GM18907 (cell line): Measurements from ENCODE around the gene SLC35F3.

ENCODE experiments used
- ATAC-seq: cut with Tn5 transposase; IDR thresholded peaks from one replicate; pipeline ENCODE4 v1.9.1; 2021; ENCODE audit warnings: mild to moderate bottlenecking, moderate library complexity; ENCODE audit not compliant: unreplicated experiment

Gene SLC35F3

GRCh38 chr1:234309598-234310459 is 405.4 kb downstream of the SLC35F3 start:
- peak; percentile 84 for ATAC-seq

GRCh38 chr1:234310460-234310817 is 406.0 kb downstream of the SLC35F3 start:
- ATAC-seq: no peak

- no peak for ATAC-seq
These were observed 406.9 kb downstream of the SLC35F3 start for GRCh38 chr1:234311414-234311813.

GRCh38 chr1:234313171-234313570 is 408.7 kb downstream of the SLC35F3 start:
- no peak for ATAC-seq

GRCh38 chr1:234315091-234315541 is 410.6 kb downstream of the SLC35F3 start:
- peak; percentile 73 for ATAC-seq

GRCh38 chr1:234315588-234315987 is 411.1 kb downstream of the SLC35F3 start:
- no peak for ATAC-seq

GRCh38 chr1:234316486-234316885 is 412.0 kb downstream of the SLC35F3 start:
- no peak for ATAC-seq

- no peak for ATAC-seq
These were observed 412.5 kb downstream of the SLC35F3 start for GRCh38 chr1:234316937-234317336.

GRCh38 chr1:234320069-234320468 is 415.6 kb downstream of the SLC35F3 start:
- no peak for ATAC-seq

- no peak for ATAC-seq
These were observed 416.1 kb downstream of the SLC35F3 start for GRCh38 chr1:234320549-234320948.

- ATAC-seq: no peak
These were observed 416.8 kb downstream of the SLC35F3 start for GRCh38 chr1:234321231-234321630.

GRCh38 chr1:234322097-234322496 is 417.6 kb downstream of the SLC35F3 start:
- ATAC-seq: no peak

- ATAC-seq: no peak
These were observed 418.5 kb downstream of the SLC35F3 start for GRCh38 chr1:234322979-234323378.

- ATAC-seq: no peak
These were observed 420.3 kb downstream of the SLC35F3 start for GRCh38 chr1:234324821-234325220.

- ATAC-seq: peak; percentile 27
These were observed 421.5 kb downstream of the SLC35F3 start for GRCh38 chr1:234325878-234326496.

- ATAC-seq: peak; percentile 81
These were observed 422.3 kb downstream of the SLC35F3 start for GRCh38 chr1:234326497-234327366.

GRCh38 chr1:234327577-234328164 is 423.2 kb downstream of the SLC35F3 start:
- ATAC-seq: no peak

GRCh38 chr1:234330843-234331215 is 426.4 kb downstream of the SLC35F3 start:
- ATAC-seq: no peak

GRCh38 chr1:234331507-234331906 is 427.0 kb downstream of the SLC35F3 start:
- ATAC-seq: no peak

GRCh38 chr1:234336359-234336758 is 431.9 kb downstream of the SLC35F3 start:
- ATAC-seq: no peak

- no peak for ATAC-seq
These were observed 432.8 kb downstream of the SLC35F3 start for GRCh38 chr1:234337233-234337632.
